HG02973 (cell line): ENCODE results near the gene SPTLC1.
"Not testable (repeated sequence)": the region's sequence is repeated elsewhere in the genome, so short reads cannot be mapped to it uniquely, and the experiment has no call there.

Experiments
- ATAC-seq: cut with Tn5 transposase; IDR thresholded peaks from one replicate; pipeline ENCODE4 v1.9.1; 2021; ENCODE audit warnings: moderate library complexity; ENCODE audit not compliant: unreplicated experiment

Gene SPTLC1

GRCh38 chr9:92141144-92142129 is 26.2 kb upstream of the SPTLC1 start:
- no peak for ATAC-seq

GRCh38 chr9:92140754-92141143 is 25.5 kb upstream of the SPTLC1 start:
- ATAC-seq = no peak

- no peak for ATAC-seq
Observed at GRCh38 chr9:92140074-92140753, 25.0 kb upstream of the SPTLC1 start.

GRCh38 chr9:92138960-92139540 is 23.8 kb upstream of the SPTLC1 start:
- not testable (repeated sequence) for ATAC-seq

- ATAC-seq = no peak
Observed at GRCh38 chr9:92138157-92138959, 23.1 kb upstream of the SPTLC1 start.

- ATAC-seq = no peak
Observed at GRCh38 chr9:92136184-92136858, 21.1 kb upstream of the SPTLC1 start.

GRCh38 chr9:92135576-92135975 is 20.4 kb upstream of the SPTLC1 start:
- no peak for ATAC-seq

- peak; percentile 67 for ATAC-seq
Observed at GRCh38 chr9:92133949-92134604, 18.9 kb upstream of the SPTLC1 start.

GRCh38 chr9:92132913-92133312 is 17.7 kb upstream of the SPTLC1 start:
- not testable (repeated sequence) for ATAC-seq

- ATAC-seq = no peak
Observed at GRCh38 chr9:92132501-92132900, 17.3 kb upstream of the SPTLC1 start.

- ATAC-seq = no peak
Observed at GRCh38 chr9:92122800-92123199, 7.6 kb upstream of the SPTLC1 start.

- no peak for ATAC-seq
Observed at GRCh38 chr9:92122061-92122460, 6.8 kb upstream of the SPTLC1 start.

GRCh38 chr9:92121265-92121664 is 6.1 kb upstream of the SPTLC1 start:
- ATAC-seq = no peak

GRCh38 chr9:92120138-92120537 is 4.9 kb upstream of the SPTLC1 start:
- no peak for ATAC-seq

- ATAC-seq = no peak
Observed at GRCh38 chr9:92119586-92119985, 4.4 kb upstream of the SPTLC1 start.

GRCh38 chr9:92108122-92108521 is 7.1 kb downstream of the SPTLC1 start:
- ATAC-seq = no peak

GRCh38 chr9:92105446-92106225 is 9.6 kb downstream of the SPTLC1 start:
- ATAC-seq = not testable (repeated sequence)

GRCh38 chr9:92103601-92104000 is 11.6 kb downstream of the SPTLC1 start:
- not testable (repeated sequence) for ATAC-seq
